GM19193 (cell line): ENCODE measurements around the gene OCA2.

ENCODE experiments used
- POLR2A ChIP-seq: IDR thresholded peaks from 4 replicates; pipeline ENCODE4 v1.6.1; 2011; ENCODE audit not compliant: insufficient read depth, insufficient read length; ENCODE audit errors: extremely low read depth

The OCA2 gene

GRCh38 chr15:28098766-28099554, at the start of gene OCA2:
TSS of gene OCA2 (minus strand) at chr15:28099315. CDS start at chr15:28081874, 17,441 bp downstream.
- no peak for TF ChIP-seq POLR2A

GRCh38 chr15:28147801-28148200, 48.7 kb upstream of the OCA2 start:
- TF ChIP-seq POLR2A = no peak

- TF ChIP-seq POLR2A = no peak
Observed at GRCh38 chr15:28140062-28140461, 40.9 kb upstream of the OCA2 start.

- no peak for TF ChIP-seq POLR2A
Observed at GRCh38 chr15:28133281-28133680, 34.2 kb upstream of the OCA2 start.

- TF ChIP-seq POLR2A = no peak
Observed at GRCh38 chr15:28132524-28133275, 33.6 kb upstream of the OCA2 start.

- no peak for TF ChIP-seq POLR2A
Observed at GRCh38 chr15:28131946-28132345, 32.8 kb upstream of the OCA2 start.

GRCh38 chr15:28131400-28131799, 32.3 kb upstream of the OCA2 start:
- no peak for TF ChIP-seq POLR2A

- no peak for TF ChIP-seq POLR2A
Observed at GRCh38 chr15:28130651-28131050, 31.5 kb upstream of the OCA2 start.

- TF ChIP-seq POLR2A = no peak
Observed at GRCh38 chr15:28129231-28129848, 30.2 kb upstream of the OCA2 start.

- no peak for TF ChIP-seq POLR2A
Observed at GRCh38 chr15:28128031-28128430, 28.9 kb upstream of the OCA2 start.

- no peak for TF ChIP-seq POLR2A
Observed at GRCh38 chr15:28127036-28127435, 27.9 kb upstream of the OCA2 start.

- TF ChIP-seq POLR2A = no peak
Observed at GRCh38 chr15:28125673-28126651, 26.8 kb upstream of the OCA2 start.

GRCh38 chr15:28124841-28125240, 25.7 kb upstream of the OCA2 start:
- TF ChIP-seq POLR2A = no peak

GRCh38 chr15:28123408-28124023, 24.4 kb upstream of the OCA2 start:
- TF ChIP-seq POLR2A = no peak
